Stomach smooth muscle (tissue), 2 donors: ENCODE data around the gene KIAA1755.

Experiments used
- H3K27ac ChIP-seq: one replicate; pipeline ENCODE4 v1.7.0; 2013; ENCODE audit warnings: mild to moderate bottlenecking, low read length, inconsistent platforms
- H3K27me3 ChIP-seq, 2 donors: one replicate each; pipeline ENCODE4 v1.7.0; 2013; ENCODE audit warnings: low read length in 2 of 2; ENCODE audit not compliant: insufficient read depth in 2 of 2, control insufficient read depth in 1 of 2
- H3K36me3 ChIP-seq, 2 donors: one replicate each; pipeline ENCODE4 v1.7.0; 2013; ENCODE audit warnings: low read length in 2 of 2; ENCODE audit not compliant: control insufficient read depth in 2 of 2, insufficient read depth in 2 of 2
- H3K4me1 ChIP-seq: one replicate; pipeline ENCODE4 v1.7.0; 2013; ENCODE audit warnings: low read length; ENCODE audit not compliant: control insufficient read depth, insufficient read depth
- H3K4me3 ChIP-seq, 2 donors: one replicate each; pipeline ENCODE4 v1.7.0; 2013; ENCODE audit warnings: low read length in 2 of 2
- H3K9ac ChIP-seq, 2 donors: one replicate each; pipeline ENCODE4 v1.7.0; 2013; ENCODE audit warnings: low read length in 2 of 2, mild to moderate bottlenecking in 1 of 2
- H3K9me3 ChIP-seq, 2 donors: one replicate each; pipeline ENCODE4 v1.7.0; 2013; ENCODE audit warnings: low read length in 2 of 2; ENCODE audit not compliant: control insufficient read depth in 2 of 2
- donor health status: healthy.
- donor health status: Pancreatic carcinoma.

Gene KIAA1755

DNA sequence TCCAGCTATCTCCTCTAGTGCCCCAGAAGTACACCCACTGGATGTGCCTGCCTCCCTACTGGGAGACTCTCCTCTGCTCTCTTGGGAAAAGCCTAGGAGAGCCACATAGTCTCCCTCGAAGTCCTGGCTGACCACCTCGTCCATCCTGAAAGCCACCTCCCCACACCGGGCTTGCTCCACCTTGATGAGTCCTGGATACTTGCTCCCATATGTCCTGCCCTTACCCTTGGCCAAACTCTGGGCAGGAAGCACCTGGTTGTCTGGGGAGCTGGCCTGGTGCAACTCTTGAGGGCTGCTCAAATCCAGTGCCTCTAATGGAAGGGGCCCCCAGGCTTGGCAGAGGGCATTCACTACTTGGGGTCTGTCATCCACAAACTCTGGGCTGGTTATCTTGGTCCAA is 19.3 kb downstream of the KIAA1755 start:
- Histone ChIP-seq H3K36me3 (no peaks in the 10 kb centered on the region), H3K9me3 (peaks cover 8 to 11% of the 10 kb centered on the region in 2 donors), H3K27me3 (peaks cover 0 to 4% of the 10 kb centered on the region in 2 donors), H3K4me1 (peaks cover 7% of the 10 kb centered on the region), H3K4me3 (no peak overlapping the region), H3K27ac (no peak overlapping the region), H3K9ac (no peak overlapping the region)

DNA sequence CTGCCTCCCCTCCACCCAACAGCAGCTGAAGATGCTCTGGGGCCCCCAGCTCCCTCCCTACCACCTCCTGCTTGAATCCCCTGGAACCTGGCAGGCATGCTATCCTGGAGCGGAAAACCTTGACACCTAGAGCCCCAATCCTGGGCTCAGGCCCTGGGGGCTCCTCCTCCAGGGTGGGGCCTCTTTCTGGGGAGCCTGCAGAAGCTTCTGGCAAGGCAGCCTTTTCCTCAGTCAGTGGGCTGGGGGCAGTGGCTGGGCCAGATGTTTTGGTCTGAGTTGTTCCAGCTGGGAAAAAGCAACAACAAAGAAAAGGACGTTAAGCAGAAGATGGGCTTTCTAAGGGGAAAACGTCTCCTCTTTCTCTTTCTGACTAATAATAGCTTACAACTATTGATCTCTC is 21.1 kb downstream of the KIAA1755 start:
- Histone ChIP-seq H3K27me3 (peaks cover 0 to 4% of the 10 kb centered on the region in 2 donors), H3K36me3 (no peaks in the 10 kb centered on the region), H3K9ac (no peak overlapping the region), H3K4me3 (no peak overlapping the region), H3K4me1 (no peaks in the 10 kb centered on the region), H3K27ac (no peak overlapping the region), H3K9me3 (peaks cover 8 to 14% of the 10 kb centered on the region in 2 donors)

DNA sequence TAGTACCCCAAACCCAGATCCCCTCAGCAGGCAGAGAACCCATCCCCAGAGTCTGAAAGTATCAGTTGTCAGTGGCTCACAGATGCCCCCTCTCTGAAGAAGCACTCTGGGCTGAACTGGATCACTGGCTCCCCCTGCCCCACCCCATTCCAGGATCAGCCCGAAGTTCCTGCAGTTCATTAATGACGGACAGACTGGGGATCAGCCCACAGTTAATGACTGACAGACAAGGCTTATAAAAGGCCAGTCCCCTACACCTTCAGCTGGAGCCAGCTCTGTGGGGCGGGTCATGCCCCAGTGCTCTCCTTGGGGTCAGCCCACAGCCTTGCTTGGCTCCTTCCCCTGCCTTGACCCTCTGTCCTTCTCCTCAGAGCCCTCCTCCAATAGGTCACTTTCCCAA is 21.7 kb downstream of the KIAA1755 start:
- no peaks in the 10 kb centered on the region for H3K36me3 ChIP-seq
- H3K9me3 ChIP-seq, result peaks cover 8 to 14% of the 10 kb centered on the region in 2 donors
- H3K4me1 ChIP-seq, result no peaks in the 10 kb centered on the region
- no peak overlapping the region for H3K4me3 ChIP-seq
- H3K27ac ChIP-seq, result no peak overlapping the region
- H3K27me3 ChIP-seq, result peaks cover 0 to 4% of the 10 kb centered on the region in 2 donors
- no peak overlapping the region for H3K9ac ChIP-seq

DNA sequence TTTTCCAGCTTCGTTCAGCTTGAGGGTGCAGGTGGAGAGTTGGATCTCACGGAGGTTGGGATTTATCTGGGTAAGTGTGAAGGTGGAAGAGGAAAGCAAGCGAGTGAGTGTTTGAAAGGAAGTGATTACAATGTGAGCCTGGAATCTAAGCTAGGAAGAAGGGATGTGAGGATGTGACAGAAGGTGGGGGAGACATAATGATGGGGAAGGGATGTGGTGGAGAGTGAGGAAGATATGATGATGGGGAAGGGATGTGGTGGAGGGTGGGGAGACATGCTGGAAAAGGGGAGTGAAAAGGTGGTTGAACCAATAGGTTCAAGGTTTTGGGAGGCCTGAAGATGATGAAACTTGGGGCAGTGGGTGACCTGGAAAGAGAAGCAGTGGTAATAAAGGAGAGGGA is 23.2 kb downstream of the KIAA1755 start:
- Histone ChIP-seq H3K27me3 (peaks cover 0 to 4% of the 10 kb centered on the region in 2 donors), H3K36me3 (no peaks in the 10 kb centered on the region), H3K9ac (no peak overlapping the region), H3K4me3 (no peak overlapping the region), H3K9me3 (peaks cover under 1 to 10% of the 10 kb centered on the region in 2 donors), H3K27ac (no peak overlapping the region), H3K4me1 (no peaks in the 10 kb centered on the region)

- Histone ChIP-seq H3K9ac (no peak overlapping the region), H3K27ac (no peak overlapping the region), H3K4me3 (no peak overlapping the region), H3K36me3 (no peaks in the 10 kb centered on the region), H3K27me3 (peaks cover 0 to 2% of the 10 kb centered on the region in 2 donors), H3K4me1 (peaks cover 5% of the 10 kb centered on the region), H3K9me3 (peaks cover 0 to 3% of the 10 kb centered on the region in 2 donors)
Measured at GRCh38 chr20:38231531-38232121, 28.9 kb downstream of the KIAA1755 start.

GRCh38 chr20:38230957-38231526 is 29.5 kb downstream of the KIAA1755 start:
- H3K36me3 ChIP-seq, result no peaks in the 10 kb centered on the region
- H3K27ac ChIP-seq, result no peak overlapping the region
- H3K4me3 ChIP-seq, result no peak overlapping the region
- no peak overlapping the region for H3K9ac ChIP-seq
- peaks cover 0 to 2% of the 10 kb centered on the region in 2 donors for H3K9me3 ChIP-seq
- peaks cover 0 to 2% of the 10 kb centered on the region in 2 donors for H3K27me3 ChIP-seq
- H3K4me1 ChIP-seq, result peaks cover 8% of the 10 kb centered on the region

DNA sequence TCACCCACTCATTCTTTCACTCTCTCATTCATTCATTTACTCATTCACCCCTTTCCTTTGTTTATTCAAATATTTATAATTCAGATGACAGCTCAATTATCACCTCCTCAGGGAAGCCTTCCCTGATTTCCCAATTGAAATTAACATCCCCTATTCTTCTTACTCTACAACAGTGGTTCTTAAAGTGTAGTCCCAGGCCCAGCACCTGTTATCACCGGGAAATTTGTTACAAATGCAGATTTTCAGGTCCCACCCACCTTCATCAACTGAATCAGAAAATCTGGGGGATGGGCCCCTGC is 30.3 kb downstream of the KIAA1755 start:
- Histone ChIP-seq H3K9me3 (no peaks in the 10 kb centered on the region), H3K9ac (no peak overlapping the region), H3K4me1 (peaks cover 8% of the 10 kb centered on the region), H3K36me3 (no peaks in the 10 kb centered on the region), H3K27ac (no peak overlapping the region), H3K27me3 (peaks cover 0 to 2% of the 10 kb centered on the region in 2 donors), H3K4me3 (no peak overlapping the region)

GRCh38 chr20:38229376-38230252 is 30.9 kb downstream of the KIAA1755 start:
- Histone ChIP-seq H3K9me3 (no peaks in the 10 kb centered on the region), H3K4me1 (peaks cover 8% of the 10 kb centered on the region), H3K4me3 (no peak overlapping the region), H3K9ac (no peak overlapping the region), H3K27me3 (peaks cover 0 to 2% of the 10 kb centered on the region in 2 donors), H3K27ac (no peak overlapping the region), H3K36me3 (no peaks in the 10 kb centered on the region)

DNA sequence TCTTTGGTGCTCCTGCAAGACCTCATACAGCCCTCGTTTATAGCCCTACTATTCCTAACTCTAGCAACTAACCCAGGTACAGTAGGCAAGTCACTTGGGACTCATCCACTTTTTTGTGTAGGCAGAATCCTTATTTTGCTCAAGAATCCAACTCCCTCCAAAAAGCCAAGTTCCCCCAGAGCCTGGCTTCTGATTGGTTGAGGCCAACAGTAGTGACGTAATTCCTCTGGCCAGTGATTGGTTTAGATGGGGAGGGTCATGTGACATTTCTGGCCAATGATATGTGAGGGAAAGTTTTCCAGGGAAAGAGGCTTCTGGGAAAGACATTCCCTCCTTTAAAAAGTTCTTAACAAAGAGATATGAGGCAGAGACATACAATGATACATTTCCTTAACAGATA is 32.1 kb downstream of the KIAA1755 start:
- peaks cover 0 to 2% of the 10 kb centered on the region in 2 donors for H3K27me3 ChIP-seq
- no peaks in the 10 kb centered on the region for H3K9me3 ChIP-seq
- H3K4me3 ChIP-seq, result no peak overlapping the region
- H3K36me3 ChIP-seq, result no peaks in the 10 kb centered on the region
- no peak overlapping the region for H3K9ac ChIP-seq
- H3K27ac ChIP-seq, result no peak overlapping the region
- H3K4me1 ChIP-seq, result peaks cover 8% of the 10 kb centered on the region

DNA sequence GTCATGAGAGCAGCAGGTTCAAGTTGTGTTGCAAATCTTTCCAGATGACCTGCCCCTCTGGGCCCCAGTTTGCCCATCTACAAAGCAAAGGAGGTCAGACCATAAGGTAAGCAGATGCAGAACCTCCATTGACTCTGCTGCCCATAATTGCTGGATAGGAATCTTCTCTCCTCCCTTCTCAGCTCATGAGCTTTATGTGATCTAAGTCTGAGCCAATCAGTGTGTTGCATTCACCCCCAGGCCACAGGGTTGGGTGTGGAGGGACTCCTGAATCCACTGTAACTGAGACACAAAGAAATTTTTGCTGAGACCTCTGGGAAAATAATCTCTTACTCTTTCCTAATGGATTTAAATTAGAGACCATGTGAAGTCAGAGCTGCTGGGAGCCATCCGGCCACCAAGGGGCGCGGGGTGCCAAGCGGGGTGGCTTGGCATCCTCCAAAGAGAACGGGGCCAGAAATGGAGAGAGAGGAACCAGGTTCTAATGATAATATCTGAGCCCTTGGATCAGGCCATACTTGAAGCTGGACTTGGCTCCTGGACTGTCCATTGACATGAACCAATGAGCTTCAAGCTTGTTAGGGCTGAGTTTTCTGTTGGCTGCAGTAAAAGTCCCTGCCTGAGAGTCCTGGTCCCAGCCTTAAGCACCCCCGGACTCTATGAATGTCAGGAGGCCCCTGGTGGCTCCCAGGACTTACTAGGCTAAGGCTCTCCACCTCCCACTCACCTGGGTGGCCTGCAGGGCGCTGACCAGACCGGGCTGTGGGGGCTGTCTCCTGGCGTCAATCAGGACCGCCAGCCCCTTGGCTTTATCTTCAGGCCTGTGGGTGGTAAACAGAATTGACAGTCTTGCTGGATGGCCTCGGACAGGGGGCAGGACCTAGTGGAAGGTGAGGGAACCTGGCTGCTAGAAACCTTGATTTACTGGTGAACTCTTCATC is 32.8 kb downstream of the KIAA1755 start:
- no peak overlapping the region for H3K9ac ChIP-seq
- H3K27ac ChIP-seq, result no peak overlapping the region
- H3K36me3 ChIP-seq, result no peaks in the 10 kb centered on the region
- no peak overlapping the region for H3K4me3 ChIP-seq
- peaks cover 8% of the 10 kb centered on the region for H3K4me1 ChIP-seq
- H3K27me3 ChIP-seq, result peaks cover 0 to 2% of the 10 kb centered on the region in 2 donors
- H3K9me3 ChIP-seq, result no peaks in the 10 kb centered on the region
